CD4-positive, CD25-positive, alpha-beta regulatory T cell (primary cell): ENCODE data around the gene GRID2. TPM values are rescaled to one million over a fixed set of nuclear protein-coding genes. Genes with fewer than 3 reads are reported as not detected.

Source experiments
- ATAC-seq, 2 donors: fragments of 150-1000 bp; cut with Tn5 transposase; one replicate each; pipeline ENCODE4 v1.10.0; 2021; ENCODE audit warnings: low read depth in 2 of 2, moderate number of reproducible peaks in 2 of 2, moderate library complexity in 1 of 2
- DNase-seq, 3 donors: peaks; one replicate each; pipeline versions ENCODE4 v3.0.0 to v3.0.0-alpha.2; 2012 to 2022; ENCODE audit warnings: mixed read lengths in 1 of 3
- H3K27ac ChIP-seq: one replicate; pipeline ENCODE4 v1.7.0; 2013; ENCODE audit warnings: mild to moderate bottlenecking, low read length; ENCODE audit not compliant: insufficient read depth, poor library complexity, severe bottlenecking
- H3K27me3 ChIP-seq: one replicate; pipeline ENCODE4 v1.7.0; 2013; ENCODE audit warnings: low read length; ENCODE audit not compliant: control insufficient read depth, insufficient read depth
- H3K36me3 ChIP-seq: one replicate; pipeline ENCODE4 v1.7.0; 2013; ENCODE audit warnings: mild to moderate bottlenecking, low read length, moderate library complexity; ENCODE audit not compliant: control insufficient read depth, insufficient read depth
- H3K4me1 ChIP-seq: 2 replicates; pipeline ENCODE4 v1.7.0; 2013; ENCODE audit warnings: mild to moderate bottlenecking, low read length; ENCODE audit not compliant: insufficient read depth, control insufficient read depth, poor library complexity, severe bottlenecking
- H3K4me3 ChIP-seq: one replicate; pipeline ENCODE4 v1.7.0; 2013; ENCODE audit warnings: low read depth, mild to moderate bottlenecking, low read length, moderate library complexity
- H3K9me3 ChIP-seq, 2 experiments: 1 replicate in 1 of 2; 2 replicates in 1 of 2; pipeline ENCODE4 v1.7.0; 2013; ENCODE audit warnings: low read length in 2 of 2, mild to moderate bottlenecking in 1 of 2, moderate library complexity in 1 of 2; ENCODE audit not compliant: control insufficient read depth in 2 of 2
- H3K27ac Mint-ChIP-seq, 3 donors: one replicate each; pipeline ENCODE4 v1.8.0; 2020 to 2022; ENCODE audit warnings: mild to moderate bottlenecking in 3 of 3, mixed read lengths in 3 of 3, moderate library complexity in 2 of 3
- H3K27me3 Mint-ChIP-seq: one replicate; pipeline ENCODE4 v1.8.0; 2022; ENCODE audit warnings: mild to moderate bottlenecking, mixed read lengths
- H3K36me3 Mint-ChIP-seq: one replicate; pipeline ENCODE4 v1.8.0; 2020; ENCODE audit warnings: mixed read lengths
- H3K4me1 Mint-ChIP-seq, 4 donors: one replicate each; pipeline ENCODE4 v1.8.0; 2020 to 2022; ENCODE audit warnings: mixed read lengths in 4 of 4, mild to moderate bottlenecking in 1 of 4
- H3K4me3 Mint-ChIP-seq, 4 donors: one replicate each; pipeline ENCODE4 v1.8.0; 2020 to 2022; ENCODE audit warnings: mild to moderate bottlenecking in 4 of 4, mixed read lengths in 4 of 4, moderate library complexity in 3 of 4
- H3K9me3 Mint-ChIP-seq, 7 donors: one replicate each; pipeline ENCODE4 v1.8.0; 2020 to 2022; ENCODE audit warnings: mixed read lengths in 7 of 7, mild to moderate bottlenecking in 3 of 7, moderate library complexity in 2 of 7
- polyA plus RNA-seq, 4 donors: library from polyadenylated mRNA; unstranded; fragments of 300-500 nt; fragmentation: Illumina TruSeq; gene quantifications; one replicate each; pipeline ENCODE4 v1.2.3, GENCODE V29; 2021
- total RNA-seq: library from RNA; stranded (reverse); gene quantifications from one replicate; pipeline ENCODE4 v1.2.3, GENCODE V29; 2022

Gene GRID2
- total and polyA plus RNA-seq, 5 donors from 2014 or later: not detected

- DNase-seq (no peak), ATAC-seq (no peak)
- no peaks in the 10 kb centered on the region for H3K4me1 ChIP-seq
- no peaks in the 10 kb centered on the region for H3K36me3 ChIP-seq
- Mint-ChIP-seq H3K4me1 (peaks cover 0 to 5% (median 0%) of the 10 kb centered on the region in 4 donors), H3K4me3 (no peak overlapping the region), H3K27ac (no peak overlapping the region), H3K9me3 (peaks cover 0 to 21% (median 7%) of the 10 kb centered on the region in 7 donors), H3K36me3 (no peaks in the 10 kb centered on the region), H3K27me3 (no peaks in the 10 kb centered on the region)
- H3K9me3 ChIP-seq: no peaks in the 10 kb centered on the region
- H3K27ac ChIP-seq: no peak overlapping the region
- no peaks in the 10 kb centered on the region for H3K27me3 ChIP-seq
- H3K4me3 ChIP-seq: no peak overlapping the region
Measured at GRCh38 chr4:92529510-92529909, 225.7 kb downstream of the GRID2 start.

GRCh38 chr4:92535599-92535998, 231.8 kb downstream of the GRID2 start:
- H3K4me3 ChIP-seq: no peak overlapping the region
- no peaks in the 10 kb centered on the region for H3K36me3 ChIP-seq
- H3K27me3 ChIP-seq: no peaks in the 10 kb centered on the region
- ATAC-seq: no peak
- Mint-ChIP-seq H3K27ac (no peak overlapping the region), H3K4me3 (no peak overlapping the region), H3K9me3 (peaks cover 0 to 10% (median 2%) of the 10 kb centered on the region in 7 donors), H3K4me1 (peaks cover 0 to 5% (median 0%) of the 10 kb centered on the region in 4 donors), H3K36me3 (no peaks in the 10 kb centered on the region), H3K27me3 (no peaks in the 10 kb centered on the region)
- peaks cover 0 to 4% of the 10 kb centered on the region in 2 experiments for H3K9me3 ChIP-seq
- no peaks in the 10 kb centered on the region for H3K4me1 ChIP-seq
- H3K27ac ChIP-seq: no peak overlapping the region
- no peak for DNase-seq

GRCh38 chr4:92551616-92552015, 247.8 kb downstream of the GRID2 start:
- Mint-ChIP-seq H3K27me3 (no peaks in the 10 kb centered on the region), H3K27ac (no peak overlapping the region), H3K9me3 (peaks cover 0 to 11% (median 6%) of the 10 kb centered on the region in 7 donors), H3K36me3 (no peaks in the 10 kb centered on the region), H3K4me3 (no peak overlapping the region), H3K4me1 (no peaks in the 10 kb centered on the region)
- no peaks in the 10 kb centered on the region for H3K9me3 ChIP-seq
- H3K4me1 ChIP-seq: no peaks in the 10 kb centered on the region
- no peak overlapping the region for H3K4me3 ChIP-seq
- no peaks in the 10 kb centered on the region for H3K36me3 ChIP-seq
- H3K27ac ChIP-seq: no peak overlapping the region
- DNase-seq: no peak
- H3K27me3 ChIP-seq: no peaks in the 10 kb centered on the region
- ATAC-seq: no peak

- H3K9me3 ChIP-seq: no peaks in the 10 kb centered on the region
- H3K27ac Mint-ChIP-seq: no peak overlapping the region
- no peak overlapping the region for H3K4me3 Mint-ChIP-seq
- no peak for DNase-seq
- no peaks in the 10 kb centered on the region for H3K4me1 ChIP-seq
- H3K27me3 Mint-ChIP-seq: no peaks in the 10 kb centered on the region
- H3K4me3 ChIP-seq: no peak overlapping the region
- no peaks in the 10 kb centered on the region for H3K27me3 ChIP-seq
- no peak for ATAC-seq
- peaks cover 2 to 38% (median 14%) of the 10 kb centered on the region in 7 donors for H3K9me3 Mint-ChIP-seq
- H3K36me3 Mint-ChIP-seq: no peaks in the 10 kb centered on the region
- H3K4me1 Mint-ChIP-seq: no peaks in the 10 kb centered on the region
- H3K36me3 ChIP-seq: no peaks in the 10 kb centered on the region
- H3K27ac ChIP-seq: no peak overlapping the region
Measured at GRCh38 chr4:92566269-92566668, 262.5 kb downstream of the GRID2 start.

- no peak for ATAC-seq
- Histone ChIP-seq H3K9me3 (peaks cover 0 to 5% of the 10 kb centered on the region in 2 experiments), H3K4me3 (no peak overlapping the region), H3K36me3 (no peaks in the 10 kb centered on the region), H3K27ac (no peak overlapping the region), H3K4me1 (no peaks in the 10 kb centered on the region), H3K27me3 (no peaks in the 10 kb centered on the region)
- H3K4me1 Mint-ChIP-seq: no peaks in the 10 kb centered on the region
- H3K27me3 Mint-ChIP-seq: no peaks in the 10 kb centered on the region
- DNase-seq: no peak
- no peak overlapping the region for H3K27ac Mint-ChIP-seq
- peaks cover 0 to 11% (median 8%) of the 10 kb centered on the region in 7 donors for H3K9me3 Mint-ChIP-seq
- no peaks in the 10 kb centered on the region for H3K36me3 Mint-ChIP-seq
- no peak overlapping the region for H3K4me3 Mint-ChIP-seq
Measured at GRCh38 chr4:92580816-92581215, 277.1 kb downstream of the GRID2 start.

- no peaks in the 10 kb centered on the region for H3K27me3 ChIP-seq
- no peaks in the 10 kb centered on the region for H3K36me3 ChIP-seq
- H3K4me3 ChIP-seq: no peak overlapping the region
- ATAC-seq (no peak), DNase-seq (no peak)
- Mint-ChIP-seq H3K36me3 (no peaks in the 10 kb centered on the region), H3K4me1 (no peaks in the 10 kb centered on the region), H3K27ac (no peak overlapping the region), H3K9me3 (peaks cover 0 to 39% (median 10%) of the 10 kb centered on the region in 7 donors), H3K4me3 (no peak overlapping the region), H3K27me3 (peaks cover 5% of the 10 kb centered on the region)
- H3K9me3 ChIP-seq: no peaks in the 10 kb centered on the region
- H3K4me1 ChIP-seq: no peaks in the 10 kb centered on the region
- H3K27ac ChIP-seq: no peak overlapping the region
Measured at GRCh38 chr4:92599044-92599443, 295.3 kb downstream of the GRID2 start.

- no peak overlapping the region for H3K4me3 ChIP-seq
- Mint-ChIP-seq H3K4me3 (no peak overlapping the region), H3K4me1 (no peaks in the 10 kb centered on the region), H3K9me3 (peaks cover 0 to 33% (median 10%) of the 10 kb centered on the region in 7 donors), H3K36me3 (no peaks in the 10 kb centered on the region), H3K27ac (no peak overlapping the region), H3K27me3 (peaks cover 5% of the 10 kb centered on the region)
- H3K27me3 ChIP-seq: no peaks in the 10 kb centered on the region
- H3K27ac ChIP-seq: no peak overlapping the region
- ATAC-seq (no peak), DNase-seq (no peak)
- H3K9me3 ChIP-seq: no peaks in the 10 kb centered on the region
- H3K36me3 ChIP-seq: no peaks in the 10 kb centered on the region
- no peaks in the 10 kb centered on the region for H3K4me1 ChIP-seq
Measured at GRCh38 chr4:92600638-92601037, 296.9 kb downstream of the GRID2 start.

- Mint-ChIP-seq H3K4me1 (no peaks in the 10 kb centered on the region), H3K27me3 (no peaks in the 10 kb centered on the region), H3K9me3 (peaks cover 1 to 39% (median 11%) of the 10 kb centered on the region in 7 donors), H3K27ac (no peak overlapping the region), H3K4me3 (no peak overlapping the region), H3K36me3 (no peaks in the 10 kb centered on the region)
- Histone ChIP-seq H3K4me1 (no peaks in the 10 kb centered on the region), H3K36me3 (no peaks in the 10 kb centered on the region), H3K4me3 (no peak overlapping the region), H3K9me3 (no peaks in the 10 kb centered on the region), H3K27ac (no peak overlapping the region), H3K27me3 (no peaks in the 10 kb centered on the region)
- ATAC-seq (no peak), DNase-seq (no peak)
Measured at GRCh38 chr4:92606227-92606626, 302.5 kb downstream of the GRID2 start.
